Measurements from ENCODE around the gene FBXL19. TPM values are rescaled to one million over a fixed set of nuclear protein-coding genes. Genes with fewer than 3 reads are reported as not detected.

Gene FBXL19
- polyA plus RNA-seq, 2 of the 4 experiments (the other 2 are of a cell fraction) = 5.6 to 21.5 TPM

- no peak for TF ChIP-seq EHMT2 (IDR thresholded peaks at IDR 0.05; ENCODE audit: low read depth)
- TF ChIP-seq CEBPB (IDR thresholded peaks at IDR 0.05) = no peak
- TF ChIP-seq ESRRA (IDR thresholded peaks at IDR 0.05; ENCODE audit: borderline replicate concordance, low read length) = no peak
- peak; percentile 58; the same call in 1 of the 2 replicates for TF ChIP-seq HOXA7 (CRISPR knock-in tag; IDR thresholded peaks at IDR 0.05)
- TF ChIP-seq TFCP2L1 (CRISPR knock-in tag; IDR thresholded peaks at IDR 0.05) = peak; percentile 98
- TF ChIP-seq MYC (IDR thresholded peaks at IDR 0.05; ENCODE audit: borderline replicate concordance, low read length) = peak; percentile 81; the same call in 1 of the 2 replicates
- peak; percentile 67; the same call in 1 of the 3 replicates for TF ChIP-seq BCL3 (IDR thresholded peaks at IDR 0.05)
- peak; percentile 99 for TF ChIP-seq E2F6 (IDR thresholded peaks at IDR 0.05; ENCODE audit: borderline replicate concordance, low read depth)
- TF ChIP-seq RNF2 (IDR thresholded peaks at IDR 0.05; ENCODE audit: borderline replicate concordance, low read depth) = peak; percentile 96
- no peak for TF ChIP-seq CBX8 (IDR thresholded peaks at IDR 0.05)
- peak; percentile 67; the same call in 1 of the 2 replicates for TF ChIP-seq RARB (CRISPR knock-in tag; IDR thresholded peaks at IDR 0.05)
- peak; percentile 89; the same call in 1 of the 2 replicates for TF ChIP-seq HMGXB4 (CRISPR knock-in tag; IDR thresholded peaks at IDR 0.05; ENCODE audit: borderline replicate concordance)
- TF ChIP-seq HOXB5 (CRISPR knock-in tag; IDR thresholded peaks at IDR 0.05) = peak; percentile 96
- TF ChIP-seq HDAC2 (IDR thresholded peaks at IDR 0.05) = peak; percentile 47; the same call in 1 of the 2 replicates
- no peak for TF ChIP-seq HES2 (IDR thresholded peaks at IDR 0.05)
- TF ChIP-seq ZNF302 (CRISPR knock-in tag; IDR thresholded peaks at IDR 0.05) = no peak
- TF ChIP-seq NR3C1 (IDR thresholded peaks at IDR 0.05) = no peak
- no peak for TF ChIP-seq FOSL2 (IDR thresholded peaks at IDR 0.05)
- peak; percentile 35; the same call in 1 of the 2 replicates for TF ChIP-seq FOSL2 (CRISPR knock-in tag; IDR thresholded peaks at IDR 0.05)
- TF ChIP-seq SMC3 (IDR thresholded peaks at IDR 0.05) = peak; percentile 58
- peak; percentile 98 for TF ChIP-seq EHF (CRISPR knock-in tag; IDR thresholded peaks at IDR 0.05)
- 0 out of 2 replicates have a peak, but pooled peaks have one; percentile 50 for TF ChIP-seq GATA3 (IDR thresholded peaks at IDR 0.05; ENCODE audit: borderline replicate concordance)
- peak; percentile 85; the same call in 1 of the 2 replicates for TF ChIP-seq FOSB (CRISPR knock-in tag; IDR thresholded peaks at IDR 0.05)
- TF ChIP-seq ZSCAN20 (CRISPR knock-in tag; IDR thresholded peaks at IDR 0.05) = peak; percentile 92
- TF ChIP-seq POLR2A (IDR thresholded peaks at IDR 0.05; ENCODE audit: low read length) = peak; percentile 81
- no peak for TF ChIP-seq POLR2AphosphoS2 (conservative IDR thresholded peaks at IDR 0.05; ENCODE audit: low read length)
- TF ChIP-seq HOXB13 (CRISPR knock-in tag; IDR thresholded peaks at IDR 0.05; ENCODE audit: low read depth) = peak; percentile 99
- peak in 1 of 2 experiments; percentile 59; a peak in 1 of 5 replicates for TF ChIP-seq JUN (IDR thresholded peaks at IDR 0.05)
- no peak for TF ChIP-seq ZC3H11A (IDR thresholded peaks at IDR 0.05)
- TF ChIP-seq ELK1 (IDR thresholded peaks at IDR 0.05; ENCODE audit: low read depth, low read length) = no peak
- peak; percentile 80 for TF ChIP-seq CHD2 (IDR thresholded peaks at IDR 0.05; ENCODE audit: low read length, partially characterized antibody)
- peak; percentile 86 for TF ChIP-seq PHF8 (IDR thresholded peaks at IDR 0.05; ENCODE audit: borderline replicate concordance, low read depth)
- no peak for TF ChIP-seq MAZ (IDR thresholded peaks at IDR 0.05; ENCODE audit: borderline replicate concordance, low read depth, low read length)
- peak; percentile 91 for TF ChIP-seq FOXS1 (CRISPR knock-in tag; IDR thresholded peaks at IDR 0.05)
Measured at GRCh38 chr16:30893744-30894539, 29.4 kb upstream of the FBXL19 start, which contains the start of gene BCL7C (continued).

Measured in A549 (cell line).